OCI-LY1 (cell line): ENCODE results near the gene RRM2.

Experiments
- CTCF ChIP-seq: fragments of 200-600 bp; sonication (generic), shearing (Covaris generic); IDR thresholded peaks from 2 replicates; pipeline ENCODE4 v1.5.1; 2017; ENCODE audit warnings: mild to moderate bottlenecking, antibody characterized with exemption, low read length, moderate library complexity, mixed read lengths
- EZH2 ChIP-seq: fragments of 200-600 bp; sonication (generic), shearing (Covaris generic); IDR thresholded peaks from 2 replicates; pipeline ENCODE4 v1.8.0; 2017; ENCODE audit warnings: borderline replicate concordance, mixed run types, mild to moderate bottlenecking, antibody characterized with exemption, low read length, moderate library complexity, mixed read lengths

- TF ChIP-seq CTCF (no peak), EZH2 (no peak)
Measured at GRCh38 chr2:10129490-10129889, 7.0 kb downstream of the RRM2 start.
